Neuron (in vitro differentiated cells): ENCODE data around the gene VAMP5.
"Not testable (repeated sequence)": the region's sequence is repeated elsewhere in the genome, so short reads cannot be mapped to it uniquely, and the experiment has no call there.

Source experiments
- H2AFZ ChIP-seq: one replicate; pipeline ENCODE4 v1.6.1; 2013; ENCODE audit warnings: low read depth, mild to moderate bottlenecking, inconsistent platforms, low read length, moderate library complexity
- H3K27me3 ChIP-seq: one replicate; pipeline ENCODE4 v1.6.1; 2013; ENCODE audit warnings: low read length; ENCODE audit not compliant: insufficient read depth
- H3K36me3 ChIP-seq: one replicate; pipeline ENCODE4 v1.6.1; 2013; ENCODE audit warnings: low read length; ENCODE audit not compliant: insufficient read depth
- H3K4me1 ChIP-seq: one replicate; pipeline ENCODE4 v1.6.1; 2013; ENCODE audit warnings: low read length; ENCODE audit not compliant: insufficient read depth
- H3K4me3 ChIP-seq: 2 replicates; pipeline ENCODE4 v1.5.1; 2013; ENCODE audit warnings: mild to moderate bottlenecking, low read length, moderate library complexity
- H3K9me3 ChIP-seq: one replicate; pipeline ENCODE4 v1.6.1; 2013; ENCODE audit warnings: low read length

The VAMP5 gene

DNA sequence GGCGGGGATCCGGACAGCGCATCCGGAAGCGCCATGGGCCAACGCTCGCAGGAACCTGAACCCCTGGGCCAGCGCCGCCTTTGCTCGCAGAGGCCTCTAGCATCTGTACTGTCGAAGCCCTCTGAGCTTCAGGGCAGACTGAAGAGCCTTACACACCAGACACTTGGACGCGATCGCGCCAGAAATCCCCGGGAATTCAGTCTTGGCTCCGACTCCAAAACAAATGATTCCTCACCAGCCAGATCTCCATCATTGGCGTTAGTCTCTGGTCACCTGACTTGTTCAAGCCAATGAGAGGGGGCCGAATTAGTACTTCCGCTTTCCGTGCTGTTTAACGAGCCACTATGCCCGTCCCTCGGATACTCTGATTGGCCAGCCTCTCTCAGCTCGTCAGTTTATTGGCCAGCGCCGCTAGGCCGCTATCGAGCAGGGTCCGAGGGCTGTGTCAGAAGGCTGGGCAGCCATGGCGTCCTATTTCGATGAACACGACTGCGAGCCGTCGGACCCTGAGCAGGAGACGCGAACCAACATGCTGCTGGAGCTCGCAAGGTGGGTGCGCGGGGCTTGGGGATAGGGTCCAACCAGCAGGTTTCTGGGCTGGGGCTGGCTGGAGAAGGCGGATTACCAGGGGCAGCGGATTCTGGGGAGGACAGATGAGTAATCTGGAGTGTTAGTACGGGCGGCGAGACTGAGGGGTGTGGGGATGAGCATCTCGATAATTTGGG lies 11.2 kb downstream of the VAMP5 start, which contains the start of gene RNF181:
Gene RNF181, plus strand, starts transcription at position 445 of the 725 bp plus-strand sequence. Its CDS starts 19 bp downstream, at position 464.
- Histone ChIP-seq H3K4me3 (peak within 1 kb of the TSS; percentile 81), H3K9me3 (no peaks in the 10 kb centered on the region), H2AFZ (peak within 1 kb of the TSS; percentile 42), H3K36me3 (peaks cover 13% of the 10 kb centered on the region), H3K4me1 (peaks cover 16% of the 10 kb centered on the region), H3K27me3 (no peaks in the 10 kb centered on the region)

DNA sequence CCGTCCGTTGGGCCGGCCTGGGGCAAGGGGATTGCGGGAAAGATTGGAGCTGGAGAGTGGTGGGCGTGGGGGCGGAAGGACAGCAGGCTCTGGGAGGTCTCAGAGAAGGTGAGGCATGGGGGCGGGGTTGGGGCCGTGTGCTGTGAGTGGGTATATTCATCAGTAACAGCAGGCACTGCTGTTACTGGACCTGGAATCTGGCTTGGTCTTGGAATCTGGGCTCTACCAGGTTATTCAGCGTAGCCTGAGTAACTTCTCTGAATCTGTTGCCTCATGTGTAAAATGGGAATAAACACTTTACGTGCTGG lies 11.7 kb downstream of the VAMP5 start:
- H3K4me3 ChIP-seq, result peak overlapping the region; percentile 81
- H3K27me3 ChIP-seq, result no peaks in the 10 kb centered on the region
- no peak overlapping the region for H2AFZ ChIP-seq
- H3K36me3 ChIP-seq, result peaks cover 13% of the 10 kb centered on the region
- no peaks in the 10 kb centered on the region for H3K9me3 ChIP-seq
- peaks cover 16% of the 10 kb centered on the region for H3K4me1 ChIP-seq

DNA sequence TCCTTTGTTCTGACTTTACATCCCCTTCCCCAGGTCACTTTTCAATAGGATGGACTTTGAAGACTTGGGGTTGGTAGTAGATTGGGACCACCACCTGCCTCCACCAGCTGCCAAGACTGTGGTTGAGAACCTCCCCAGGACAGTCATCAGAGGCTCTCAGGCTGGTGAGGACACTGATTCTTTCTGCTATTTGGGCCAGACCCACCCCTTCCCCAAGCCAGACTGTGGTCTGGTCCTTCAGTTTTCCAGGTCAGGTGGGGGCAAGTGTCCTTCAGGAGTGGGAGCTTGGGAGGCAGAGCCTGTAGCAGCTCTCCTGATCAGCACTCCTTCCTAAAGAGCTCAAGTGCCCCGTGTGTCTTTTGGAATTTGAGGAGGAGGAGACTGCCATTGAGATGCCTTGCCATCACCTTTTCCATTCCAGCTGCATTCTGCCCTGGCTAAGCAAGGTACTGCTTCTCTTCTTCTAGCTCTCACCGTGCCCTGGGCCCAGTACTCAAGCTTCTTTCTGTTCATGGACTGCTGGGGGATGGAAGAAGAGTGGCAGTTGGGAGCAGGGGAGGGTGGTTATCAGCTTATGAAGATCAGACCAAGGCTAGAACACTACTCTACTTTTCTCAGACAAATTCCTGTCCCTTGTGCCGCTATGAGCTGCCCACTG lies 12.4 kb downstream of the VAMP5 start:
- Histone ChIP-seq H3K9me3 (no peaks in the 10 kb centered on the region), H3K4me1 (peaks cover 16% of the 10 kb centered on the region), H3K4me3 (peak overlapping the region; percentile 81), H3K36me3 (peaks cover 13% of the 10 kb centered on the region), H2AFZ (no peak overlapping the region), H3K27me3 (no peaks in the 10 kb centered on the region)

DNA sequence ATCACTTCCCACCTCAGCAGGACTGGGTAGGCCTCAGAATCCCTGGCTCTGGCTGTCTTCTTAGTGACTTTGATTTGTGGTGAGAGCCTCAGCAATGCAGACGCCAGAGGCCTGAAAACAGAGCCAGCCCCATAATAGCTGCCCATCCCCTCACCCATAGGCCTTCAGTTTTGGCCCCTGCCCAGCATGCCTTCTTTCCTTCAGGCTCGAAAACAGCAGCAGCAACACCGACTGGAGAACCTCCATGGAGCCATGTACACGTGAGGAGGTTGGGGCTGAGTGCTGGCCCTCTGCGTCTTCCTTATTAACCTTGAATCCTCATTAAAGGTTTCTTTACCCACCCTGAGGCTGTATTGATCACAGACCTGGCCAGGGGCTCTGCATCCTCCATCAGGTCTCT lies 13.0 kb downstream of the VAMP5 start:
- Histone ChIP-seq H3K27me3 (no peaks in the 10 kb centered on the region), H2AFZ (no peak overlapping the region), H3K4me3 (peak overlapping the region; percentile 81), H3K4me1 (peaks cover 22% of the 10 kb centered on the region), H3K9me3 (no peaks in the 10 kb centered on the region), H3K36me3 (peaks cover 13% of the 10 kb centered on the region)

DNA sequence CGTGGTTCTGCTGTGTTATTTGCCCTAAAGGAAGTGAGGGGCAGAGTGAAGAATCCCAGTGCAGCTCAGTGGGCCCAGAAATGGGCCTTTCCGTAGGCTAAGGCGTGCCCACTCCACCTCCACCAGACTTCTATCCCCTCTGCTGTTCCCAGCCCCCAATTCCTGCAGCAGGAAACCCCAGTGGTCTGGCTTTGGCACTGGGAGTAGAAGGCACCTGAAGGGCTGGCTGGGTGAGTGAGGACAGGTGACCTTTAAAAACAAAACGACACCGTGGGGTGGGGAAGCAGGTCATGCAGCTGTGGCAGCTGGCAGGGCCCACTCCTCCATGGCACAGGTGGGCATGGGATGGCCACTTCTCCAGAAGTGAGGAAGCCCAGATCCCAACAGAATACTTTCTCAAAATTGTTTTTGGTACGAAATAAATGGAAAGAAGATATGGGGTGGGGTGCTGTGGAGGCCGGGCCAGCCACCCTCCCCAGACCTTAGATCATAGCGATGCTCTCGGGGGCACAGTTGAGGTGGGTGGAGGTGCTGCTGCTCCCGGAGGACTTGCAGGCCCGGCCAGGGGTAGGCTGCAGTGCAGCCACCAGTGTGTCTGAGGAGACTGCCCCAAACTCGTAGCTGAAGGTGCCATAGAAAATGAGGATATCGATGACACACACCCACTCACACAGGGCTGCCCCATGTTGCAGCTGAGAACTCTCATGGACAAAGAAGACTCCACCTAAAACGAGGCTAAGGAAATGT lies 14.5 kb downstream of the VAMP5 start:
- no peak overlapping the region for H3K4me3 ChIP-seq
- no peaks in the 10 kb centered on the region for H3K27me3 ChIP-seq
- no peak overlapping the region for H2AFZ ChIP-seq
- H3K4me1 ChIP-seq, result peaks cover 26% of the 10 kb centered on the region
- H3K9me3 ChIP-seq, result no peaks in the 10 kb centered on the region
- peaks cover 13% of the 10 kb centered on the region for H3K36me3 ChIP-seq

DNA sequence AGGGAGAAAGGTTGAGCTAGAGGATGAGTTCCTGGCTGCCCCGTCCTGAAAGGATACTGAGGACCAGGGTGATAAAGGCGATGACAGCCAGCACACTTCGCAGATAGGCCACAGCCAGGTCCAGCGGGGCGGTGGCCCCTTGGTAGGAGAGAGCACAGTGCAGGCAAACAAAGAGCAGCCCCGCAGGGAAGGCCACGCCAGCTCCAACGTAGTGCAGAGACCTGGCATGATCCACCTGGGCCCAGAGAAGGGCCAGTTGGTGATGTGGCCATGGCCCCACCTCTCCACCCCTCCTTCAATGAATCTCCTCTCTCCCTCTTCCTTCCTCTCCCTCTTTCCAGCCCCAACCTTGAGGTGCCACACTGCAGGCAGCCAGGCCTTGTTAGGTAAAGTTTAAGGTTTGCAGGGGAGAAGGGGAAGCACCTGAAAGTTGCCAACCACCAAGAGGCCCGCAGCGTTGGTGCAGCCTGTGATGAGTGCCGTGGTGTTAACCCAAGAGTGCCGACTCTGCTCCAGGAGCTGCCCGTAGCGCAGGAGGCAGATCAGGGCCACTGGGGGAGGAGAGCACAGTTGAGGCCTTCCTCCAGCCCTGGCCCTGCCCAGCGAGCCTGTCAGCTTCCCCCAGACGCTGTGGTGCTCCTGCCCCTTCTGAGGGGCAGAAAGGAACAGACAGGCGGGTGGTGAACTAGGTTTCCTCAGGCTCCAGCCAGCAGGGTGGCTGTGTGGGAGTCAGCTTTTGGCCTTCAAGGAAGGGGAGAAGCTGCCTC lies 15.4 kb downstream of the VAMP5 start:
- no peak overlapping the region for H2AFZ ChIP-seq

DNA sequence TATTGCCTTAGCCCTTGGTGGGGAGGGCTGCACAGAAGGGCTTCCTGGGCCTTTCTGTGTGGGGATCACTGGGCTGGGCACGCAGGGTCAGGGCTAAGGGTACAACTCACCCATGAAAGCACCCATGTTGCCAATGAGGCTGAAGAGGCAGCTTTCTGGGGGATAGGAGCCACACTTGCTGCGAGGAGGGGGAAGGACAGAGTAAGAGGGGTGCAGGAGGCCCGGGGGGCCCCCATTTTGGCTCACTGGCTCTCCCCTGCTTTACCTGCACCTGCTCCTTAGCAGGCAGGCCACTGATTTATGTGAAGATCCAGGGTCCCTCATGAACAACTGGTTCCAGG lies 16.0 kb downstream of the VAMP5 start:
- no peak overlapping the region for H3K4me3 ChIP-seq
- H3K36me3 ChIP-seq, result peaks cover 13% of the 10 kb centered on the region
- H3K9me3 ChIP-seq, result no peaks in the 10 kb centered on the region
- H3K4me1 ChIP-seq, result peaks cover 18% of the 10 kb centered on the region
- H3K27me3 ChIP-seq, result no peaks in the 10 kb centered on the region
- H2AFZ ChIP-seq, result no peak overlapping the region

More for the DNA sequence above, 15.4 kb downstream of the VAMP5 start:
- Histone ChIP-seq H3K4me3 (no peak overlapping the region), H3K9me3 (no peaks in the 10 kb centered on the region), H3K27me3 (no peaks in the 10 kb centered on the region), H3K4me1 (peaks cover 21% of the 10 kb centered on the region), H3K36me3 (peaks cover 13% of the 10 kb centered on the region)

- Histone ChIP-seq H3K9me3 (no peaks in the 10 kb centered on the region), H2AFZ (no peak overlapping the region), H3K36me3 (peaks cover 13% of the 10 kb centered on the region)
Measured at GRCh38 chr2:85600951-85601770, 16.9 kb downstream of the VAMP5 start.

DNA sequence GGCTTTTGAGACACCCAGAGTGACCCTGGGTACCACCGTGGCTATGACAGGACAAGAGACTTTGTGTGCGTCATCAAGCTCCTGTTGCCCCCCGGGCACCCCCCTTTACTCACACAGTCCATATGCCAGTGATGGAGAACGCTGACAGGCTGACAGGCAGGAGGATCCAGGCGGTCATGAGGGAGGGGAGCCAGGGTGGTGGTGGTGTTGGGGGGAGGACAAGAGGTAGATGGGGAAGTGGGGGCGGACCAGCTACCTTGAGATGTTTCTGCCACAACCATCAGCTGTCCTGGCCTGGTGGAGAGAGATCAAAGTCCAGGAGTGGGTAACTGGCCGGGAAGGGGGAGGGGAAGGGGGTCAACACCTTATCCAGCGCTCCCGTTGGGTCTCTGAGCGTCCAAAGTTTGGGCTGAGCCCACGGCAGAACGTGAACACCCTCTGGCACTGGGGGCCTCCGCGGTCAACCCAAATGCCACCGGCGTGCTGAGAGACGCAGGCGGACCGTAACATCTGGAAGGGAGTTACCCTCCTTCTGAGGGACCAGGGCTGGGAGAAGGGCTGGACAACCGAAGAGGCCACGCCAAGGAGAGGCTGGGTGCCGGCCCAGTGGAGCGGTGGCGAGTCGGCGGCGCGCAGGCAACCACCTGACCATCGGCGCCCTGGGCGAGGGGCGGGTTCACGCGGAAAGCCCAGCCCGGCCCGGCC lies 17.7 kb downstream of the VAMP5 start:
- Histone ChIP-seq H3K9me3 (no peaks in the 10 kb centered on the region), H3K4me1 (peaks cover 24% of the 10 kb centered on the region), H3K4me3 (peak overlapping the region; percentile 86), H3K27me3 (no peaks in the 10 kb centered on the region), H3K36me3 (peaks cover 11% of the 10 kb centered on the region), H2AFZ (peak overlapping the region; percentile 78)

More at GRCh38 chr2:85600951-85601770, 16.9 kb downstream of the VAMP5 start:
- Histone ChIP-seq H3K4me3 (peak overlapping the region; percentile 86), H3K4me1 (peaks cover 27% of the 10 kb centered on the region), H3K27me3 (no peaks in the 10 kb centered on the region)

DNA sequence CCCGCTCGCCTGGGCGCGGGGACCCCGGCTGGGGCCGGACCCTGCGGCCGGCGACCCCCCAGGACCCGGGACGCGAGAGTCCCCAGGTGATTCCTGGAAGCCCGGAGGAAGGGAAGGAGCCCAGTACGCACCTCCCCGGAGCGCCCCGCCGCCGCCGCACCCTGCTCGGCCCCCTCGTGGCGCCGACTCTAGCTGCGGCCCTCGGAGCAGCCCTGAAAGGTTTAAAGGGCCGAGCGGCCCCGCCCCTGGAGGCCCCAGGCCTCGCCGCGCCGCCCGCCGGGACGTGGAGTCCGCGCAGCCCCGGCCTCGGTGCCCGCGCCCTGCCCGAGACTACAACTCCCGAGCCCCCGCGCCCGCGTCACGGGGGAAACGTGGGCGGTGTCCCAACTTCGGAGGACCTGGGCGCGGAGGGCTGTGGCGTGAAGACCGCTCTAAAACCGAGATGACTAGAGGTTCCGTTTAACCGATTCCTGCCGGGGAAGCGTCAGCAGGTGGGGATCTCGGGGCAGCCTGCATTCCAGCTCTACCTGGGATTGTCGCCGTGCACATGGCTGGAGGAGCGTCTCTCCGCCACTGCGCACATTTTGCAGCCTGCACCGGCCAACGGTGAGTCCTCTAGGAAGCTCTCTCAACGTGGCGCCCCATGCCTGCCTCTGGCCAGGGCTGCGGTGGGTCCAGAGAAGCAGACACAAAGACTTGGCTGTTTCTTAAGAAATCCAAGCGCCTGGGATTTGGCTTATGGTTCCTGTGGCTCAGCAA lies 18.4 kb downstream of the VAMP5 start, which contains the start of gene TMEM150A:
Gene TMEM150A, minus strand, starts transcription at position 223 of the 759 bp plus-strand sequence. CDS start 750 bp downstream, outside the sequence.
- Histone ChIP-seq H3K9me3 (no peaks in the 10 kb centered on the region), H2AFZ (peak within 1 kb of the TSS; percentile 78), H3K4me1 (peaks cover 26% of the 10 kb centered on the region), H3K4me3 (peak within 1 kb of the TSS; percentile 86), H3K27me3 (no peaks in the 10 kb centered on the region), H3K36me3 (peaks cover 8% of the 10 kb centered on the region)

DNA sequence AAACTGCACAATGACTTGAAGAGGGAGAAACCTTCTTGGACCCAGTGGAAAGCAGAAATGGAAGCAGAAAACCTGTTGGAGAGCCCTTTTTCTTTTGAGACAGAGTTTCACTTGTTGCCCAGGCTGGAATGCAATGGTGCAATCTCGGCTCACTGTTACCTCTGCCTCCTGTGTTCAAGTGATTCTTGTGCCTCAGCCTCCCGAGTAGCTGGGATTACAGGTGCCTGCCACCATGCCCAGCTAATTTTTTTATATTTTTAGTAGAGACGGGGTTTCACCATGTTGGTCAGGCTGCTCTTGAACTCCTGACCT lies 19.9 kb downstream of the VAMP5 start:
- Histone ChIP-seq H3K4me1 (peaks cover 26% of the 10 kb centered on the region), H3K36me3 (peaks cover 22% of the 10 kb centered on the region)
- not testable (repeated sequence) for H2AFZ ChIP-seq, H3K9me3 ChIP-seq, H3K4me3 ChIP-seq, H3K27me3 ChIP-seq
